Posterior cingulate gyrus (tissue), 11 donors: Measurements from ENCODE around the gene ELAPOR1.
"Not testable (repeated sequence)": the region's sequence is repeated elsewhere in the genome, so short reads cannot be mapped to it uniquely, and the experiment has no call there.

Experiments
- DNase-seq, 10 donors: peaks; one replicate each; pipeline versions ENCODE4 v3.0.0 to v3.0.0-alpha.2; 2020 to 2021; ENCODE audit warnings: mixed read lengths in 3 of 10
- intact Hi-C: fragments of 100-400 bp; cut with DNase I; formaldehyde crosslinking; loops from one replicate; pipeline ENCODE4 v1.15.1; 2023

ELAPOR1 gene

GRCh38 chr1:109133002-109133706 is 19.2 kb downstream of the ELAPOR1 start:
- intact Hi-C loops, result no loop called here
- peak in 1 of 10 donors; percentile 26 for DNase-seq

- peak; percentile 22 to 92 (median 64) for DNase-seq
- intact Hi-C loops, result no loop called here
Observed at GRCh38 chr1:109133815-109134214, 19.9 kb downstream of the ELAPOR1 start.

GRCh38 chr1:109134423-109134822 is 20.5 kb downstream of the ELAPOR1 start:
- peak in 2 of 10 donors; percentile 78 to 81 for DNase-seq
- intact Hi-C loops, result no loop called here

- DNase-seq, result no peak
- intact Hi-C loops, result no loop called here
Observed at GRCh38 chr1:109135940-109136339, 22.0 kb downstream of the ELAPOR1 start.

- DNase-seq, result peak in 1 of 10 donors; percentile 3
- intact Hi-C loops, result no loop called here
Observed at GRCh38 chr1:109136766-109137165, 22.9 kb downstream of the ELAPOR1 start.

GRCh38 chr1:109137958-109138357 is 24.0 kb downstream of the ELAPOR1 start:
- intact Hi-C loops, result no loop called here
- peak in 1 of 10 donors; percentile 49 for DNase-seq

GRCh38 chr1:109138358-109138757 is 24.4 kb downstream of the ELAPOR1 start:
- peak in 1 of 10 donors; percentile 25 for DNase-seq
- intact Hi-C loops, result no loop called here

GRCh38 chr1:109140392-109140791 is 26.5 kb downstream of the ELAPOR1 start:
- DNase-seq, result peak in 1 of 10 donors; percentile 11
- intact Hi-C loops, result no loop called here

- intact Hi-C loops, result no loop called here
Observed at GRCh38 chr1:109142260-109142659, 28.3 kb downstream of the ELAPOR1 start.

GRCh38 chr1:109142725-109143124 is 28.8 kb downstream of the ELAPOR1 start:
- intact Hi-C loops, result not testable (repeated sequence)

More at GRCh38 chr1:109142260-109142659, 28.3 kb downstream of the ELAPOR1 start:
- DNase-seq, result peak in 1 of 10 donors; percentile 19

GRCh38 chr1:109148987-109149561 is 35.2 kb downstream of the ELAPOR1 start:
- intact Hi-C loops, result no loop called here
- DNase-seq, result peak in 1 of 10 donors; percentile 17

More at GRCh38 chr1:109142725-109143124, 28.8 kb downstream of the ELAPOR1 start:
- peak in 1 of 10 donors; percentile 8 for DNase-seq

- DNase-seq, result peak in 1 of 10 donors; percentile 65
- intact Hi-C loops, result no loop called here
Observed at GRCh38 chr1:109149874-109150601, 36.1 kb downstream of the ELAPOR1 start.

GRCh38 chr1:109151146-109151990 is 37.5 kb downstream of the ELAPOR1 start:
- peak in 8 of 10 donors; percentile 24 to 93 (median 63) for DNase-seq
- intact Hi-C loops, result no loop called here

- intact Hi-C loops, result no loop called here
- DNase-seq, result no peak
Observed at GRCh38 chr1:109152196-109152595, 38.3 kb downstream of the ELAPOR1 start.

- intact Hi-C loops, result no loop called here
- peak in 1 of 10 donors; percentile 7 for DNase-seq
Observed at GRCh38 chr1:109156916-109157385, 43.0 kb downstream of the ELAPOR1 start.

- intact Hi-C loops, result no loop called here
Observed at GRCh38 chr1:109158433-109158832, 44.5 kb downstream of the ELAPOR1 start.

GRCh38 chr1:109159326-109159725 is 45.4 kb downstream of the ELAPOR1 start:
- DNase-seq, result peak in 1 of 10 donors; percentile 71
- intact Hi-C loops, result no loop called here

More at GRCh38 chr1:109158433-109158832, 44.5 kb downstream of the ELAPOR1 start:
- peak in 3 of 10 donors; percentile 17 to 52 (median 35) for DNase-seq

GRCh38 chr1:109160071-109160840 is 46.3 kb downstream of the ELAPOR1 start:
- intact Hi-C loops, result no loop called here
- DNase-seq, result peak in 1 of 10 donors; percentile 66
